NCI-H748 treated with DMSO at 0.1 percent for 48 hours (cell line): ENCODE data around the gene PRSS27.
"Not testable (repeated sequence)": the region's sequence is repeated elsewhere in the genome, so short reads cannot be mapped to it uniquely, and the experiment has no call there.

ENCODE experiments used
- DNase-seq: peaks from one replicate; lab custom pipeline; 2025; lab: John Stamatoyannopoulos, UW

PRSS27 gene

GRCh38 chr16:2673066-2673999, 46.7 kb downstream of the PRSS27 start:
- DNase-seq, result peak; percentile 48

- DNase-seq, result no peak
Measured at GRCh38 chr16:2671741-2672140, 48.3 kb downstream of the PRSS27 start.

- not testable (repeated sequence) for DNase-seq
Measured at GRCh38 chr16:2671193-2671592, 48.8 kb downstream of the PRSS27 start.

- DNase-seq, result not testable (repeated sequence)
Measured at GRCh38 chr16:2670017-2670416, 50.0 kb downstream of the PRSS27 start.

- DNase-seq, result not testable (repeated sequence)
Measured at GRCh38 chr16:2669587-2669986, 50.4 kb downstream of the PRSS27 start.

GRCh38 chr16:2666671-2667070, 53.4 kb downstream of the PRSS27 start:
- DNase-seq, result not testable (repeated sequence)

- peak; percentile 8 for DNase-seq
Measured at GRCh38 chr16:2664574-2664982, 55.4 kb downstream of the PRSS27 start.

GRCh38 chr16:2663553-2664546, 56.2 kb downstream of the PRSS27 start:
- DNase-seq, result no peak
